K562 (cell line): Measurements from ENCODE around the gene NPC1L1. TPM values are rescaled to one million over a fixed set of nuclear protein-coding genes. Genes with fewer than 3 reads are reported as not detected.

Experiments used
- ATAC-seq: fragments of 200-7000 bp; cut with Tn5 transposase; 3 replicates; pipeline ENCODE4 v1.9.1; 2020; ENCODE audit warnings: moderate library complexity
- BruUV-seq: library from RNA; stranded (reverse); fragments of 400-500 nt; replicated peaks from 2 replicates; lab custom pipeline; 2021; lab: Mats Ljungman, UMichigan
- CTCF ChIA-PET: fragments of 300-600 bp; formaldehyde crosslinking; extraction: SDS; loops from one replicate; lab custom pipeline; 2021; ENCODE audit warnings: low intra/inter-chr PET ratio; lab: Yijun Ruan, JAX
- POLR2A ChIA-PET: fragments of 300-600, 350-650 bp; sonication (Branson Sonifier 250); formaldehyde crosslinking; extraction: SDS; loops from one replicate; lab custom pipeline; 2021; ENCODE audit warnings: antibody characterized with exemption, inconsistent platforms; lab: Yijun Ruan, JAX
- DNase-seq, 4 experiments: peaks; one replicate each; pipeline versions ENCODE4 v3.0.0 to v3.0.0-alpha.2; 2011 to 2018; ENCODE audit warnings: low spot score in 3 of 4, mixed read lengths in 3 of 4; ENCODE audit errors: extremely low read depth in 1 of 4
- FAIRE-seq: peaks from 2 replicates; lab custom pipeline; 2011; peaks lifted over from hg19 to GRCh38; lab: Jason Lieb, UNC
- H2AFZ ChIP-seq: 2 replicates; pipeline ENCODE4 v1.6.0; 2011; ENCODE audit warnings: low read depth, low read length, control low read depth, inconsistent platforms
- H3K27ac ChIP-seq: fragments of 200-600 bp; 3 replicates; pipeline ENCODE4 v1.8.0; 2011; ENCODE audit warnings: low read depth, mild to moderate bottlenecking, control low read depth, inconsistent platforms, low read length, moderate library complexity, mixed read lengths; ENCODE audit errors: extremely low read depth
- H3K27me3 ChIP-seq, 2 experiments: fragments of 300-600 bp in 1 of 2; 2 replicates in 1 of 2; 3 replicates in 1 of 2; pipeline versions ENCODE4 v1.6.0 to v1.8.0; 2011; ENCODE audit warnings: inconsistent platforms in 2 of 2, low read length in 2 of 2, mild to moderate bottlenecking in 1 of 2, mixed read lengths in 1 of 2, moderate library complexity in 1 of 2; ENCODE audit not compliant: control insufficient read depth in 2 of 2, insufficient read depth in 2 of 2
- H3K36me3 ChIP-seq: fragments of 300-600 bp; 3 replicates; pipeline ENCODE4 v1.8.0; 2011; ENCODE audit warnings: mild to moderate bottlenecking, low read length, inconsistent platforms; ENCODE audit not compliant: control insufficient read depth, insufficient read depth
- H3K4me1 ChIP-seq, 2 experiments: fragments of 200-600 bp in 1 of 2; replicated peaks in 1 of 2; 2 replicates in 1 of 2; 3 replicates in 1 of 2; pipeline versions ENCODE4 v1.5.1 to v1.8.0; 2011; ENCODE audit warnings: inconsistent platforms in 2 of 2, low read length in 2 of 2, mild to moderate bottlenecking in 1 of 2, mixed read lengths in 1 of 2, moderate library complexity in 1 of 2; ENCODE audit not compliant: control insufficient read depth in 2 of 2, insufficient read depth in 2 of 2
- H3K4me2 ChIP-seq: 2 replicates; pipeline ENCODE4 v1.6.1; 2011; ENCODE audit warnings: low read length, control low read depth, inconsistent platforms, mixed read lengths; ENCODE audit not compliant: insufficient read depth
- H3K4me3 ChIP-seq: fragments of 200-600 bp; sonication (generic), shearing (Covaris generic); 2 replicates; pipeline ENCODE4 v1.5.1; 2016; ENCODE audit warnings: control low read depth, inconsistent platforms
- H3K79me2 ChIP-seq: fragments of 200-600 bp; 3 replicates; pipeline ENCODE4 v1.8.0; 2011; ENCODE audit warnings: low read length, inconsistent platforms; ENCODE audit not compliant: control insufficient read depth, insufficient read depth
- H3K9ac ChIP-seq, 2 experiments: 2 replicates each; pipeline versions ENCODE4 v1.6.0 to v1.6.1; 2011; ENCODE audit warnings: low read depth in 2 of 2, low read length in 2 of 2, control low read depth in 1 of 2, inconsistent platforms in 1 of 2, mild to moderate bottlenecking in 1 of 2, mixed read lengths in 1 of 2; ENCODE audit not compliant: insufficient read depth in 1 of 2
- H3K9me1 ChIP-seq: one replicate; pipeline ENCODE4 v1.6.0; 2011; ENCODE audit warnings: inconsistent platforms, mild to moderate bottlenecking, low read length, moderate library complexity; ENCODE audit not compliant: control insufficient read depth, insufficient read depth
- H3K9me3 ChIP-seq: replicated peaks from 2 replicates; pipeline ENCODE4 v1.5.1; 2011; ENCODE audit warnings: low read depth, low read length, inconsistent platforms; ENCODE audit not compliant: control insufficient read depth, insufficient read depth
- H4K20me1 ChIP-seq: replicated peaks from 2 replicates; pipeline ENCODE4 v1.6.1; 2011; ENCODE audit warnings: low read length, inconsistent platforms, mixed read lengths; ENCODE audit not compliant: control insufficient read depth, insufficient read depth
- C11orf30 ChIP-seq: fragments of 450-650 bp; IDR thresholded peaks from 2 replicates; pipeline ENCODE4 v1.6.1; 2016; ENCODE audit warnings: low read depth, mild to moderate bottlenecking
- DMBX1 ChIP-seq: fragments of 250-450 bp; sonication (Bioruptor Pico); IDR thresholded peaks from 2 replicates; pipeline ENCODE4 v1.8.0; 2022; ENCODE audit warnings: inconsistent platforms, mild to moderate bottlenecking, moderate library complexity, borderline replicate concordance
- E4F1 ChIP-seq: fragments of 250-450 bp; sonication (Bioruptor Pico); IDR thresholded peaks from 2 replicates; pipeline ENCODE4 v1.5.0; 2021; ENCODE audit warnings: mild to moderate bottlenecking, borderline replicate concordance
- GTF2E2 ChIP-seq: fragments of 200-800 bp; sonication (Bioruptor generic); IDR thresholded peaks from 2 replicates; pipeline ENCODE4 v1.6.1; 2016; ENCODE audit warnings: missing genetic modification characterization, missing compliant biosample characterization
- MCM3 ChIP-seq: fragments of 450-650 bp; IDR thresholded peaks from 2 replicates; pipeline ENCODE4 v1.6.1; 2016
- SIX5 ChIP-seq, 2 experiments: IDR thresholded peaks; 2 replicates each; pipeline ENCODE4 v1.6.1; 2011; ENCODE audit warnings: low read length in 2 of 2, borderline replicate concordance in 1 of 2, low read depth in 1 of 2, mild to moderate bottlenecking in 1 of 2, moderate library complexity in 1 of 2; ENCODE audit not compliant: insufficient read depth in 1 of 2
- ZNF511 ChIP-seq: sonication (generic); formaldehyde crosslinking; IDR thresholded peaks from 2 replicates; pipeline ENCODE4 v1.8.0; 2022; ENCODE audit warnings: mild to moderate bottlenecking, missing genetic modification reagents
- ZNF518B ChIP-seq: fragments of 250-450 bp; sonication (Bioruptor Pico); IDR thresholded peaks from 2 replicates; pipeline ENCODE4 v1.5.0; 2021; ENCODE audit warnings: mild to moderate bottlenecking, moderate library complexity
- ZNF75A ChIP-seq: fragments of 450-650 bp; formaldehyde crosslinking; IDR thresholded peaks from 2 replicates; pipeline ENCODE4 v1.4.0; 2020; ENCODE audit warnings: mild to moderate bottlenecking
- WGBS: fragments of 100-300 bp; shearing (Covaris generic); methylation state at CpG from one replicate; pipeline ENCODE4 v1.1.6; 2016; ENCODE audit warnings: low coverage, mixed read lengths; ENCODE audit not compliant: insufficient coverage; ENCODE audit errors: missing lambda C conversion rate; 5-methylcytosine and 5-hydroxymethylcytosine counted together
- in situ Hi-C: fragments of 300-500 bp; cut with MboI; formaldehyde crosslinking; loops from 4 replicates; pipeline ENCODE4 v1.15.0; 2018; ENCODE audit warnings: inconsistent platforms, mixed read lengths
- intact Hi-C: fragments of 100-400 bp; cut with micrococcal nuclease; formaldehyde crosslinking; loops from 2 replicates; pipeline ENCODE4 v1.14.2; 2022
- polyA plus RNA-seq, 8 experiments: library from polyadenylated mRNA; depleted of rRNA in 4 of 8; stranded (reverse) in 5 of 8; unstranded in 3 of 8; fragments of >200 nt; fragmentation: Nextera tagmentation in 2 of 8; fragmentation: Illumina TruSeq in 1 of 8; extraction: Ambion mirVana in 2 of 8; extraction: Trizol in 1 of 8; gene quantifications; 2 replicates each; pipeline versions ENCODE4 v1.2.1 to v1.2.3, GENCODE V29; 2011 to 2014; ENCODE audit warnings: inconsistent platforms in 1 of 8, missing spikeins in 1 of 8
- total RNA-seq, 7 experiments: library from RNA; depleted of rRNA in 6 of 7; stranded (reverse); fragments of >200 nt in 6 of 7; fragmentation: Illumina TruSeq in 2 of 7; extraction: Trizol in 2 of 7; gene quantifications; 2 replicates each; pipeline versions ENCODE4 v1.2.1 to v1.2.3, GENCODE V29; 2011 to 2021; ENCODE audit warnings: low replicate concordance in 1 of 7

Gene NPC1L1
- total and polyA plus RNA-seq, 9 of the 15 experiments (the other 6 are each of a cell fraction or from before 2014, with no cell fraction given): 0.01 to 0.18 (median 0.07) TPM; not detected in 4

- no peak overlapping the region for H3K4me2 ChIP-seq
- 46% methylated on average over 9 of the region's 10 CpGs for WGBS
Observed at GRCh38 chr7:44536090-44536489, 5.0 kb downstream of the NPC1L1 start.

More at GRCh38 chr7:44536090-44536489, 5.0 kb downstream of the NPC1L1 start:
- no peak for ATAC-seq
- no peak overlapping the region for H3K27ac ChIP-seq
- peak overlapping the region in 1 of 2 experiments; percentile 65; a peak in 2 of 4 replicates for H3K9ac ChIP-seq
- no peaks in the 10 kb centered on the region for H3K9me3 ChIP-seq
- H2AFZ ChIP-seq: no peak overlapping the region
- CTCF ChIA-PET: no interaction called here
- TF ChIP-seq DMBX1 (CRISPR knock-in tag) (no peak), SIX5 (IDR thresholded peaks at IDR 0.05; ENCODE audit: borderline replicate concordance in 1 of 2, insufficient read depth in 1 of 2, low read depth in 1 of 2, low read length in 2 of 2) (no peak), C11orf30 (no peak), ZNF518B (no peak), E4F1 (CRISPR knock-in tag) (no peak), GTF2E2 (tag) (no peak), ZNF75A (no peak), MCM3 (no peak), ZNF511 (CRISPR knock-in tag) (no peak)
- no peaks in the 10 kb centered on the region for H3K9me1 ChIP-seq
- peak in 1 of 4 experiments; percentile 3 for DNase-seq
- H3K27me3 ChIP-seq: no peaks in the 10 kb centered on the region
- intact Hi-C loops: no loop called here
- in situ Hi-C loops: no loop called here
- H3K4me1 ChIP-seq: peaks cover 0 to 50% of the 10 kb centered on the region in 2 experiments; a peak in 2 of 5 replicates
- no peak overlapping the region for H3K4me3 ChIP-seq
- BruUV-seq: no TSS peak
- no peaks in the 10 kb centered on the region for H3K36me3 ChIP-seq
- no peak for FAIRE-seq
- H3K79me2 ChIP-seq: no peaks in the 10 kb centered on the region
- H4K20me1 ChIP-seq: no peaks in the 10 kb centered on the region
- POLR2A ChIA-PET: interaction anchor here (0.6 to 0.7 kb wide), 3 partner anchors 13 to 69 kb away, joined by 3 read pairs; no protein-coding TSS in a partner anchor
